PC-9 (cell line): ENCODE data around the gene HSPA8. TPM values are rescaled to one million over a fixed set of nuclear protein-coding genes. Genes with fewer than 3 reads are reported as not detected.
"Not testable (repeated sequence)": the region's sequence is repeated elsewhere in the genome, so short reads cannot be mapped to it uniquely, and the experiment has no call there.

ENCODE experiments used
- BruUV-seq: library from RNA; stranded (reverse); fragments of 400-500 nt; replicated peaks from 2 replicates; lab custom pipeline; 2021; lab: Mats Ljungman, UMichigan
- CTCF ChIA-PET: fragments of 300-600 bp; sonication (Branson Sonifier 250); formaldehyde crosslinking; loops from one replicate; lab custom pipeline; 2022; ENCODE audit warnings: antibody characterized with exemption; lab: Charles Lee
- POLR2A ChIA-PET: fragments of 300-600 bp; sonication (Branson Sonifier 250); formaldehyde crosslinking; loops from one replicate; lab custom pipeline; 2022; ENCODE audit warnings: antibody characterized with exemption; ENCODE audit not compliant: unreplicated experiment; lab: Charles Lee
- DNase-seq, 2 experiments: peaks; one replicate each; pipeline versions ENCODE4 v3.0.0 to v3.0.0-alpha.2; 2015 to 2022; ENCODE audit warnings: mixed read lengths in 1 of 2
- H2AFZ ChIP-seq: fragments of 200-600 bp; sonication (generic); 2 replicates; pipeline ENCODE4 v1.8.1; 2017; ENCODE audit warnings: antibody characterized with exemption
- H3F3A ChIP-seq: fragments of 200-600 bp; sonication (generic); 2 replicates; pipeline ENCODE4 v1.8.1; 2017; ENCODE audit warnings: antibody characterized with exemption, mild to moderate bottlenecking, low read depth; ENCODE audit not compliant: insufficient read depth
- H3K27ac ChIP-seq: fragments of 200-600 bp; sonication (generic); 2 replicates; pipeline ENCODE4 v1.6.1; 2016; ENCODE audit warnings: mixed run types
- H3K27me3 ChIP-seq: fragments of 200-600 bp; sonication (generic); 2 replicates; pipeline ENCODE4 v1.6.1; 2016; ENCODE audit warnings: low read depth, mixed run types; ENCODE audit not compliant: insufficient read depth
- H3K36me3 ChIP-seq: fragments of 200-600 bp; sonication (generic); 2 replicates; pipeline ENCODE4 v1.6.1; 2016; ENCODE audit warnings: low read depth, mixed run types
- H3K4me1 ChIP-seq: fragments of 200-600 bp; sonication (generic); replicated peaks from 2 replicates; pipeline ENCODE4 v1.6.1; 2016; ENCODE audit warnings: mixed run types; ENCODE audit not compliant: insufficient read depth
- H3K4me2 ChIP-seq: fragments of 200-600 bp; sonication (generic); 2 replicates; pipeline ENCODE4 v1.6.1; 2017; ENCODE audit warnings: mixed run types
- H3K4me3 ChIP-seq: fragments of 200-600 bp; sonication (generic); 2 replicates; pipeline ENCODE4 v1.6.1; 2016; ENCODE audit warnings: mixed run types
- H3K79me2 ChIP-seq: fragments of 200-600 bp; sonication (generic); 2 replicates; pipeline ENCODE4 v1.6.1; 2017; ENCODE audit warnings: low read depth, mixed run types
- H3K9me2 ChIP-seq: fragments of 200-600 bp; sonication (generic); 2 replicates; pipeline ENCODE4 v1.8.1; 2017; ENCODE audit warnings: mild to moderate bottlenecking; ENCODE audit not compliant: insufficient read depth
- H3K9me3 ChIP-seq: fragments of 200-600 bp; sonication (generic); 2 replicates; pipeline ENCODE4 v1.8.1; 2016; ENCODE audit warnings: low read depth; ENCODE audit not compliant: insufficient read depth
- H4K20me1 ChIP-seq: fragments of 200-600 bp; sonication (generic); 2 replicates; pipeline ENCODE4 v1.8.1; 2017; ENCODE audit not compliant: insufficient read depth
- CTCF ChIP-seq: fragments of 200-600 bp; sonication (generic); conservative IDR thresholded peaks from 2 replicates; pipeline ENCODE4 v1.6.1; 2017; ENCODE audit warnings: mixed run types, antibody characterized with exemption, mild to moderate bottlenecking, moderate library complexity
- EZH2 ChIP-seq: fragments of 200-600 bp; sonication (generic); IDR thresholded peaks from 2 replicates; pipeline ENCODE4 v1.8.0; 2017; ENCODE audit warnings: antibody characterized with exemption, low read depth
- intact Hi-C: fragments of 100-400 bp; cut with micrococcal nuclease; formaldehyde crosslinking; loops from one replicate; pipeline ENCODE4 v1.10.0; 2022; ENCODE audit not compliant: unreplicated experiment
- total RNA-seq: library from RNA; stranded (reverse); gene quantifications from 2 replicates; pipeline ENCODE4 v1.2.3, GENCODE V29; 2021

Gene HSPA8
- total RNA-seq, 1 experiment from 2014 or later: 1,103 TPM

GRCh38 chr11:123062158-123062891 lies 389 bp upstream of the HSPA8 start:
- intact Hi-C loops: loop anchor here (1.0 to 5.0 kb wide), 5 partner anchors 10 to 435 kb away; no protein-coding TSS in a partner anchor
- H3F3A ChIP-seq: peaks cover 52% of the 10 kb centered on the region
- H3K9me2 ChIP-seq: no peaks in the 10 kb centered on the region
- CTCF ChIA-PET: interaction anchor here (0.6 kb wide), 3 partner anchors 8 to 1731 kb away, joined by 3 to 7 read pairs (median 4); no protein-coding TSS in a partner anchor
- H3K9me3 ChIP-seq: no peaks in the 10 kb centered on the region
- H3K36me3 ChIP-seq: peaks cover 43% of the 10 kb centered on the region
- H3K4me3 ChIP-seq: peak overlapping the region; percentile 97
- peaks cover 53% of the 10 kb centered on the region for H3K4me1 ChIP-seq
- H3K79me2 ChIP-seq: peaks cover 82% of the 10 kb centered on the region
- POLR2A ChIA-PET: interaction anchor here (0.5 to 1.5 kb wide), 17 partner anchors 9 to 1507 kb away, joined by 3 to 19 read pairs (median 4); no protein-coding TSS in a partner anchor
- peak overlapping the region; percentile 91 for H3K4me2 ChIP-seq
- H3K27ac ChIP-seq: peak overlapping the region; percentile 96
- no peak for TF ChIP-seq EZH2
- TF ChIP-seq CTCF: no peak
- H2AFZ ChIP-seq: peak overlapping the region; percentile 74
- BruUV-seq: no TSS peak
- peak; percentile 97 to 99 for DNase-seq
- peaks cover 43% of the 10 kb centered on the region for H4K20me1 ChIP-seq
- H3K27me3 ChIP-seq: no peaks in the 10 kb centered on the region

GRCh38 chr11:123060277-123061000 lies 1.5 kb downstream of the HSPA8 start:
- POLR2A ChIA-PET: interaction anchor here (0.6 kb wide), 2 partner anchors 8 to 872 kb away, joined by 3 to 12 read pairs; no protein-coding TSS in a partner anchor
- Histone ChIP-seq H3K27ac (peak overlapping the region; percentile 96), H3K4me1 (peaks cover 45% of the 10 kb centered on the region), H3K4me2 (peak overlapping the region; percentile 87), H2AFZ (no peak overlapping the region), H4K20me1 (peaks cover 62% of the 10 kb centered on the region), H3K27me3 (no peaks in the 10 kb centered on the region), H3K79me2 (peaks cover 81% of the 10 kb centered on the region), H3F3A (peaks cover 62% of the 10 kb centered on the region), H3K4me3 (peak overlapping the region; percentile 97), H3K9me2 (no peaks in the 10 kb centered on the region), H3K36me3 (peaks cover 59% of the 10 kb centered on the region), H3K9me3 (no peaks in the 10 kb centered on the region)
- TF ChIP-seq EZH2: no peak
- no peak for TF ChIP-seq CTCF
- no peak for DNase-seq
- intact Hi-C loops: loop anchor here (5.0 kb wide), 3 partner anchors 42 to 433 kb away; no protein-coding TSS in a partner anchor
- CTCF ChIA-PET: interaction anchor here (0.6 kb wide), 1 partner anchor 198 kb away, joined by 5 read pairs; no protein-coding TSS in a partner anchor
- no TSS peak for BruUV-seq

GRCh38 chr11:123059041-123059920 lies 2.7 kb downstream of the HSPA8 start:
- intact Hi-C loops: loop anchor here (10.0 kb wide), 1 partner anchor 264 kb away; no protein-coding TSS in a partner anchor
- H2AFZ ChIP-seq, H3K9me3 ChIP-seq, CTCF ChIA-PET, POLR2A ChIA-PET, H3K9me2 ChIP-seq, DNase-seq, H3K27me3 ChIP-seq, BruUV-seq: not testable (repeated sequence)
- Histone ChIP-seq H3F3A (peaks cover 72% of the 10 kb centered on the region), H3K36me3 (peaks cover 59% of the 10 kb centered on the region), H3K4me3 (peak overlapping the region; percentile 97), H3K27ac (peak overlapping the region; percentile 96), H3K79me2 (peaks cover 70% of the 10 kb centered on the region), H4K20me1 (peaks cover 70% of the 10 kb centered on the region), H3K4me2 (peak overlapping the region; percentile 87), H3K4me1 (peaks cover 36% of the 10 kb centered on the region)
